Measurements from ENCODE around the gene EPM2A.

- TF ChIP-seq POLR2A (IDR thresholded peaks at IDR 0.05; ENCODE audit: low read depth, low read length) (no peak), TAF1 (IDR thresholded peaks at IDR 0.05; ENCODE audit: borderline replicate concordance, low read depth, low read length) (no peak), POLR2AphosphoS5 (IDR thresholded peaks at IDR 0.05; ENCODE audit: low read depth, low read length) (no peak)
These were observed 79.2 kb downstream of the EPM2A start for GRCh38 chr6:145656128-145656527.
